NCI-H1092 treated with DMSO at 0.1 percent for 48 hours (cell line): ENCODE data around the gene PARD3.

ENCODE experiments used
- DNase-seq: peaks from one replicate; lab custom pipeline; 2025; lab: John Stamatoyannopoulos, UW

PARD3 gene

DNA sequence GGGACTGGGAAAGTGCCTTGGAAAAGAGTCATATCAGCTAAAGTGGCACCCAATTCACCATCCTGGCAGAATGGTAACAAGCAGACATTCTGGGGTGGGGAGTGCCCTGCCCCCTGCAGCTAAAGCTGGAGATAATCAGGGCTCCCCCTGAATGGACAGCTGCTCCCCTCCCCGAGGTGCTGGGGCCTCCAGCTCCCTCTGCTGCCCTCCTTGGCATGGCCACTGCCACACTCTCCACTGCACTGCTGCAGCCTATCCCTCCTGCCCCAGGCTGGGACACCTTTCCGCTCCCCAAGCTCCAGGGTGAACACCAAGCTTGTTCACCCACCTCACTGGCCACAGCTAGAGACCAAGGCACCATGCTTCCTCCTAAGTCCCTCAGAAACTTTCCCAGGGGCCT, 9.8 kb upstream of the PARD3 start:
- no peak for DNase-seq

DNA sequence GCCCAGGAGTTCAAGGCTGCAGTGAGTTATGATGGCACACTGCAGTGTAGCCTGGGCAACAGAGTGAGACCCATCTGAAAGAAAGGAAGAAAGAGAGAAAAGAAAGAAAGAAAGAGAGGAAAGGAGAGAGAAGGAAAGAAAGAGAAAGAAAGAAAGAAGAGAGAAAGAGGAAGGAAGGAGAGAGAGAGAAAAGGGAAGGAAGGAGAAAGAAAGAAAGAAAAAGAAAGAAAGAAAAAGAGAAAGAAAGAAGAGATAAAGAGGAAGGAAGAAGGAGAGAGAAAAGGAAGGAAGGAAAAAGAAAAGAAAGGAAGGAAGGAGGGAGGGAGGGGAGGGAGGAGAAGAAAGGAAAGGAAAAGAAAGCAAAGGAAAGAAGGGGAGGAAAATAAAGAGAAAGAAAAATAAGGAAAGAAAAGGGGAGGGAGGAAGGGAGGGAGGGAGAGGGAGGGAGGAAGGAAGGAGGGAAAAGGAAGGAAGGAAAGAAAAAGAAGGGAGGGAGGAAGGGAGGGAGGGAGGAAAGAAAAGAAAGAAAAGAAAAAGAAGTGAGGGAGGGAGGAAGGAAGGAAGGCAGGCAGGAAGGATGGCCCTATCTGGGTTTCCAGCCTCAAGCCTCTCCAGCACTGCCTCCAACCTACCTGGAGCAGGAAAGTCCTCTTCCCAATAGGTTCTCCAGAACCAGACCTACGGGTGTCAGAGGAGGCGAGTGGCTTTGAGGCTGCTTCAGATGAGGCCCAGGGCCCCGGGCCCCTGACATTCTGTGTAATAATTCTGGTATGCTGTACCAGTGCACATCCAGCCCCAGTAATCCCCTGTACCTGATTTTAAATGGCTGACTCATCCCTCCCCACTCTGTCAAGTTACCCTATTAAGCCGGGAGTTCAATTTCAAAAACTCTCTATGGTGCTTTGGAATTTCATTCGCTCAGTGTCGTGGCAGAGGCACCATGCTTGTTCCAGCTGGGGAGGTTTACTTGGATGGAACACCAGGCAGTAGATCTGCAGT, 6.8 kb upstream of the PARD3 start:
- no peak for DNase-seq

DNA sequence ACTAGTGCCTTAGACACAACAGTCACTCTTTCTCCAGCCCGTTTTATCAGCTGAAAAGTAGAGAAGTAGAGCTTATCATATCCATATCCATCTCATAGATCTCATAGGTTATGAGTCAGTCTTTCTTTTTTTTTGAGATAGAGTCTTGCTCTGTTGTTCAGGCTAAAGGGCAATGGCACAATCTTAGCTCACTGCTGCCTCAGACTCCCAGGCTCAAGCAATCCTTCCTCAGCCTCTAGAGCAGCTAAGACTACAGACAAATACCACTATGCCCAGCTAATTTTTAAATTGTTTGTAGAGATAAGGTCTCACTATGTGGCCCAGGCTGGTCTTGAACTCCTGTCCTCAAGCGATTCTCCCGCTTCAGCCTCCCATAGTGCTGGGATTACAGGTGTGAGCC, 2.5 kb upstream of the PARD3 start:
- no peak for DNase-seq

DNA sequence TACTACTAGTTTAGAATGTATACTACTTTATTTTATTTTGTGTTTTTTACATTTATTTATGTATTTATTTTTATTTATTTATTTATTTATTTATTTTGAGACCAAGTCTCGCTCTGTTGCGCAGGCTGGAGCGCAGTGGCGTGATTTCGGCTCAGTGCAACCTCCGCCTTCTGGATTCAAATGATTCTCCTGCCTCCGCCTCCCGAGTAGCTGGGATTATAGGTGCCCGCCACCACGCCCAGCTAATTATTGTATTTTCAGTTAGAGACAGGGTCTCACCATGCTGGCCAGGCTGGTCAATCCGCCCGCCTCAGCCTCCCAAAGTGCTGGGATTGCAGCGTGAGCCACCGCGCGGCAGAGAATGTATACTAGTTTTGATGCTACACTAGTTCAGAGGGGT, 2.0 kb upstream of the PARD3 start:
- no peak for DNase-seq

DNA sequence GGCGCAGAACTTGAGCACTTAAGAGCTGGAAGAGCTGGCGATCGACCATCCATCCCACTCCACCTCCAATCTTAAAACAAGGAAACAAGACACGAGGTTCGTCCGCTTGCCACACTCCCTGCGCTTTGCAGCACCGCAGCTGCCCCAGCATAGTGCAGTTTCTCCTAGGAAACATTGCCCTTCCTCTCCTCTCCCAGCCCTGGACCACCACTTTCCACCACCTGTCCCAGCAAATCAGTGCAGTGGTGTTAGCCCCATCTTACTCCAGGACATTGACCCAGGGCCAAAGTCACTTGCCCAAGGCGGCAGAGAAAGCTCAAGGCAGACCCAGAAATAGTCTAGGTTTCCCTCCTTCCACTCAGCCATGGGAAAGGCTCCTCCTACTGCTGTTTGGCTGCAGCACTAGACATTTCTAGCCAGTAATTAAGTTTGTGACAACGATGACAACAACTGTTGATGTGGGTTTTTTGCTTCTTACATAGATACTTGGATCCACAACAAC, 1.5 kb upstream of the PARD3 start:
- no peak for DNase-seq

DNA sequence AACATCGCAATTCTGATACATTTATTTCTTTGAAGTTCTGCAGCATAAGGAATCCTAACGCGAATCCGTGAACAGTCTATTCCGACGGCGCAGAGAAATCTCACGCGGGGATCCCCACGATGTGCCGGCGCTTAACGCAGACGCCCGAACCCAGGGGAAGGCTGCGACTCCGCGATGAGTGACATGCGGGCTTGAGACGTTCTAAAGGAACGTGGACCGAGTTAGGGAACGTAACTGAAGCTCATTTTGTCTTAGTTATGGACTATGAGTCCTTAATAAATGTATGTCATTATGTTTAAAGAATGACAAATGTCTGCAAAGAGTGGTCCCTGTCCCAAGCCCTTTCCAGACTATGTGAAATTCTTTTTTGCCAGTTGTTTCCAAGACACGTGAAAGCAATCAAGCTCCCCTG, 995 bp upstream of the PARD3 start:
- DNase-seq, result no peak

DNA sequence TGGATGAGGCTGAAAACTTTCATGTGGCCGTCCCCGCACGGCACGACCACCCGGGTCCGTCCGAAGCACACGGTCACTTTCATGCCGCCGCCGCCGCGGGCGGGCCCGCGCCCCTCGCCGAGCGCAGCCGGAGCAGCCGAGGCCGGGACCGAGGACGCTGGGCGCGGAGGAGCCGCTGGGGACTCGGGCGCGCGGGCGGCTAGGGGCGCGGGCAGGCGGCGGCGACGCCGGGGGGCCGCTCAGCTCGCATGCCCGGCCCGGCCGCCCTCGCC, 247 bp downstream of the PARD3 start:
- DNase-seq, result no peak

DNA sequence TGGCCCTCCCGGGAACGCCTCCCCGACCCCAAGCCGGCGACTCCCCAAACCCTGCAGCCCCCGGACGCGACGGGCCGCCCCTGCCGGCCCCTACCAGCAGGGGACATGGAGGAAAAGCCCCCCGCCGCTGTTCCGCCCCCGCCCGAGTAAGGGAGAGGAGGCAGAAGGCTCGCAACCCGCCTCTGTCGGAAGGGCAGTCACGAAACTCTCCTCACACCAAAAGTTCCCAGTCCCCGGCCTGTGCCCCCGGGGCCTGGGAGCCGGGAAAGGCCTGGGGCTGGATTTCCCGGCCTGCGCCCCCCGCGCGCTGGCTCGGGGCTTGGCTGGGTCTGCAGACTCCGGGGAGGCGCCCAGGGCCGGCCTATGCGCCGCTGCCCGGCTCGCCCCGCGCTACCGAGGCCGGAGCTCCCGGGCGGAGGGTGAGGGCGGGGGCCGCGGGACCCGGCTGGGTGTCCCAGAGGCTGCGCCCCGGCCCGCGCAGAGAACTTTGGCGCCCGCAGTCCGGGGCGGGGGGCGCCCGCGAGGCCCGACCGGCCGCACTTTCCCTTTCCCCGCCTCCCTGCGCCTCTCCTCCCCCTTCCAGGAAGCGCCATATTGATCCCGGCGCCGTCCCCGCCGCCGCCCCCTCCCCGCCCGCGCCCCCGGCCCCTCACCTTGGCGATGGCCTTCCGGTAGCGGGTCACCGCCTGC, 728 bp downstream of the PARD3 start:
- DNase-seq, result no peak

DNA sequence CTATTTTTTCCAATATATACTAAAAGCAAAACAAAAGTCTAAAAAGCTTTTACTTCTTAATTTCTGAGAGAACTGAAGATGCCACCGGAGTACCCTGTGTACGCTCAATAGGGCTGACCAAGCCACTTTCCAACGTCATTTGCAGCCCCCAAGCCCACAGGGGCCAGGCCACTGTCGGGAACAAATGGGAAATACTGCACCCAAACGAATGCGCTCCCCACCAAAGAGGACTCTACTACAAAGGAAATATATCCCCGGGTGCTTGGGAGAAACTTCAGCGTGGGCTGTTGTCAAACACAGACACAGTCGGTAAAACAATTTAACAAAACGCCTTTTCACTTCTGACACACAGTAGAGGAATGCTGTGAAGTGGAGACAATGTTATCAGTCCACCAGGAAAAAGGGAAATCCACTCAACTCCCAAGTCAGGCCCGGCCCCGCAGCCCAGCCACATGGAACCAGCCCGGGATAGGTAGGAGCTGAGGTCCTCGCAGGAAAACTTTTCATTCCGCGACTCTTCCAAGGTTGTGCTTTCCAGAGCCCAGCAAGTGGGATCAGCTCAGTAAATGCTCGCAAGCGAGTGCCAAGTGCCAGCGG, 1.4 kb downstream of the PARD3 start:
- DNase-seq, result no peak

DNA sequence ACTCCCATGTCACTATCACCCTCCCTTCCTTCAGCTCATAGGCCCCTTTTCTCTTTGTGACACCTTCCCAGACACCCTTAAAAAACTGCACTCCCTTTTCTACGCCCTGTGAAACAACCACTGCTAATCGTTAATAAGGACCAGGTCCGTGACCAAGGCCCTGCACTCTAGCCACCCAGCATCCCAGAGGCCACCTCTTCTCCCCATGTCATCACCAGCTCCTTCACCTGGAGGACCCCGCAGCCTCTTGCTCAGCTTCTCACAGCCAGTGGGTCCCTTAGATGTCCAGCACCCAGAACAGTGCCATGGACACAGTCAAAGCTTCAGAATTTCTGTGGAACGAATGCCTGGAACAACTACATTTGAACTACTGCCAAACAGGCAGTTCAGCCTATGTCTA, 2.3 kb downstream of the PARD3 start:
- DNase-seq, result no peak

DNA sequence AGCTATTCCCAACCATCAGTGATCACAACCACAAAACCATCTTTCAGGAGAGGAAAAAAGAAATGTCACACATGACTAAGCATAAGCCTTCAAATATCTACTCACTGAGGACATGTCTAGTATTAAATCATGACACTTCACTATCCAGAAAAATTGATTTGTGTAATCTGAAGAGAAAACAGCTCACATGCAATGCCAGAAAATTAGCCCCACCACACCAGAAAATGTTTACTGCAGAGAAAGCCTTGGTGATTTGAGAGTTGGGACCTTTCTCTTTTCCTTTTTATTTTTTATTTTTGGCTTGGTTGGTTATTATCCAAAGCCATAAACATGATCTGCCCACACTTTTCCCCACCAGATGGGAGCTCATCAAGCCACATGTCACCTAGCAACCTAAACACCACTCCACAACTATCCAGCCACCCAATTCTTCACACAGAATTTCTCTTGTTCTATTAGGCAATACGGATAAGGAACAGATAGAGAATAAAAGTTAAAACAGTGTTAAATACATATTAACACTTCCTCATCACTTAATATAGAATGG, 3.1 kb downstream of the PARD3 start:
- DNase-seq, result no peak

DNA sequence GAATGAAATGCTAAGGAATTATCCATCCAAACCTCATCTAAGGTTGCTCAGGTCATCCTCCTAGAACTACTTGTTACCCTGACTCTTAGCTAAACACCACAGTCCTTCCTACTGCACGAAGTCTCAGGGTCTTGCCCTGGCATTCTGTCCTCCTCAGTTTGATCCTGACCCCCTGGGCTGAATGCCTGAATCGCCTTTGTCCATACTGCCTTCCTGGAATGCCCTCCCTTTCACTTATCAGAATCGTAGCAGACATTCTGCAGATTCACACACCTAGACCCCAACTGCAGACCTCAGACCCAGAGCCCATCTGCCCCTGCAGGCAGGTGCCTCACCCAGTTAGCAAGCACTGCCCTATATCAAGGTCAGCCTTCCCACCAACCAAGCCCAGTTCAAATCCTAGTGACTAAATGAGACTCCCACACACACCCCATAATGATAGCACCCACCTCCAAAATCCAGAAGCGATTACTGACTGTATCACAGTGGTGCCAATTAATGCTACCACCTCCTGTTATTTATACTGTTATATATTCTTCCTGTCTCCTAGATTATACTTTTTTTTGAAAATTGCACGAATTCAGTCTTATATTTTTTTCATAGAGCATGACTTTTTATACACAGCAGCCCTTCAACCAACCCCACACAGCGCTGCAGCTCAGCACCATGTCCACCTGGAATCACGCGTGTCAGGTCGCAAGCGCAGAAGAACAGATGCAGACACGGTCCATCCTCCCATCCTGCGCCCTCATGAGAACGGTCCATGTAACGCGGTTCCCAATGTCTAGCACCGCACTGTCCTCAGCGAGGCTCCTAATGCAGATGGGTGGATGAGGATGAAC, 3.7 kb downstream of the PARD3 start:
- no peak for DNase-seq

DNA sequence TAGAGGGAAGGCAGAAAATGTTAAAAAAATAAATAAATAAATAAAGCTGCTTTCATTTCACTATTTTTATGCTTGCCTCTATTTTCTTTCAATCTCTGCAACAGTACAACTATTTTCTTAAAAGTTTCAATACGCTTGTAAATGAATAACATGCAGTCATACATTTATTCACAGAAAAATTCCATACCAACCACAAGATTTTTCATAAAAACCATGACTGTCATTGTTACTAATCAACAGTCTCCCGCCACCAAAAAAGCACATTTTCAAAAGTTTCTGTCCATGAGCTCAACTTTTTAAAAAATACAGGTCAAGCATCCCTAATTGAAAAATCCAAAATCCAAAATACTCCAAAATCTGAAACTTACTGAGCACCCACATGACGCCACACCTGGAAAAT, 5.3 kb downstream of the PARD3 start:
- no peak for DNase-seq

DNA sequence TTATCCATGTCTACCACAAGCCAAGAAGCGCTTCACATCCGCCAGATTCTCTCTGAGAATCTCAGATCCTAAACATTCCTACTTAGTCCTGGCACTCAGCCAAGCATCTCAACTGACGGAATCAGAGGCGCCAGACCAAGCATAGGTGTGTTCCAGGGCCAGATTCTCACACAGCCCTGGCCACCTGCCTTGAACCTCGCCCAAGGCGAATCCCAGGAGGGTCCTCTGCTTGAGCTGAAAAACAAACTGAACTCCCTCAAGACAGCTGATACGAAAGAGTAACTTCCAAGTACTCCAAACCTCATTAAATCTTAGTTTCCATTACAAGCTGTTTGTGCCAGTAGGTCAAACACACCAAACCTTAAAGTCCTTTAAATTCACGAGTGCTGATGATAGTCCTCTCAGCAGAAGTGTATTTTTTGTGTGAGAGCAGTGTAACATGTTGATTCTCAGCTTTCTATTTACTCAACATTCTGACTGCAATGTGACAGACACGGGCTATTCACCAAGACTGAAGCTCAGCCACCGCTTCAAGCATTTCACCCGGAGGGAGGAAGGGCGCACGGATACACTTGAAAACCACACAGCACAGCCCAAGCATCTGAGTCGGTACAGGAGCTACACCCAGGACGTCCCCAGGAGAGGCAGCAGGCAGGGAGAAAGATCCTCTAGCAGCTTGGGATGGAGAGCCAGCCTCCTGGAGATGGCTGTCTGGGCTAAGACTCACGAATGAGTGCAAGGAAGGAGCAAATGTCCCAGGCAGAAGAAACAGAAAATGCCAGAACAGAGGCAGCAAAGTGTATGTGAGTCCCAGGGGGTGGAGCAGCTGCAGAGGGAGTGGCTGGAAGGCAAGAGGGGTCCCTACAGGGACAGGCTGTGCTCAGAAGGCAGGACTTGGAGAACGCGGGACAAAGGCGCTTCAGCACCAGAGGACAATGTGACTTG, 6.0 kb downstream of the PARD3 start:
- peak; percentile 35 for DNase-seq

DNA sequence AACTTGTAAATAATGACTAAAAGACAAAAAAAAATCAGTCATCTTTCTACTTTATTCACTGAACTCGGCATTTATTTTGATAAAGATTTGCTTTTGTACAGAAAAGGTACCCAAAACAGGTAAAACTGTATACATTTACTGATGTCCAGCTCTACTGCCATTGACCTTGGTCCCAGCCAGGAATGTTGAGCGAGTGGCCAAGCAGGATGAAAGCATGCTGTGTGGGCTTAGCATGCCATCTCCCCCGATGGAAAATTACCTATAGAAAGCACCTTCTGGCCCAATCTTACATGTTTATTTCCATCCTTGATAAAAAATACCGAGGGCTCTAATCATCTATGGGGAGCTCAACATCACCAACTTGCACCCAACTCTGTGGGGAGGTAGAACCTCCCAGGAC, 6.8 kb downstream of the PARD3 start:
- no peak for DNase-seq

DNA sequence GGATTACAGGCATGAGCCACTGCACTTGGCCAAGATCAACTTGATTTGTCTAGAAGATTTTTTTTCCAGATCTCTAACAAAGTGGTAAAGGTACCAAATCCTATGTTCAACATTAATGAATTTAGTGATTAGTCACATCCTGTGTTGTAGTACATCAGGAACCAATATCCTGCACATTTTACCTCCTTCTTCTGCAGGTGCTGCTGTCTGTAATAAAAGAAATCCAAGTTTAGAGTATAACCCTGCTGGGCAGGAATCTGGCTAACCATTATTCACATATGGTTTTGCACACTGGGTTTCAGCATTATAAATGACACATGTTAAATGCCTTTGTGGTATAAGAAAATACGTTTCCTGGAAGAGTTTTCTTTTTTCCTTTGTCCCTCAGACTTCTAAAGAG, 10.8 kb downstream of the PARD3 start:
- no peak for DNase-seq

DNA sequence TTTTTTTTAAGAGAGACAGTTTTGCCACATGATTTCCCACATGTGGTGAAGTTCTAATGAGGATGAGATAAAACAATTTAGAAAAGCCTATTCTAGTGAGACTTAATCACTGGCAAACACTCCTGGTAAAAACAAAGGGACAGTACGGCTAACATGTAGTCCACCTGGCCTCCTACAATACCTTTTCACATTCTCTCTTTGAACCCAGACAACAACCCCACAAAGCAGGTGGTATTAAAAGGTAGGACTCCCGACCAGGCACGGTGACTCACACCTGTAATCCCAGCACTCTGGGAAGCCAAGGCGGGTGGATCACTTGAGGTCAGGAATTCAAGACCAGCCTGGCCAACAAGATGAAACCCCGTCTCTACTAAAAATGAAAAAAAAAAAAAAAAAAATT, 12.4 kb downstream of the PARD3 start:
- DNase-seq, result no peak

DNA sequence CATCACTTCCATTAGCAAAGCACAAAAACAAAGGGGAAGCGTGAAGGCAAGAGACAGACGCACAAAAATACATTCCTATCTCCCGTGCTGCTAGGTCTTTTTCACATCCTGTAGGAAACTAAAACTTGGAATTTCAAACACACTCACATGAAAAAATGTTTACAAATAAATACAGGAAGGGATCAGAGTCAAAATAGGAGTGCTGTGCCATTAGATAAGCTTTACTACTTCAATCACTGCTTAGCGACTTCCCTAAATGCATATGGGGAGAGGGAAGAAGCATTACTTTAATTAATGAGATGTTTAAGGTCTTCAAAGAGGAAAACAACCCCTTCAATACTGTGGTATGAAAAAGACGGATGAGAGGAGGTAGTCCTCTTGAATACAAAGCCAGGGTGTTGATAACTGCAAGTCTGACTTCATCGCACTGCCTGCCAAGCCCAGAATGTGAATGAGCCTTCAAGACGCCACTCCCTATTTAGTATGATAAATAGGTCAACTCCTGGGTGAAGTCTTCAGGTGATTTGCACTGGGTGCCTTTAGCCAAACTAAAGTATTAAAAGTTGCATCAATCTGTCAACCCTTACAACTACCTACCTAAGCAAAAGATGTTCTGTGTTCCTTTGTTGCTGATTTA, 13.9 kb downstream of the PARD3 start:
- DNase-seq, result no peak

DNA sequence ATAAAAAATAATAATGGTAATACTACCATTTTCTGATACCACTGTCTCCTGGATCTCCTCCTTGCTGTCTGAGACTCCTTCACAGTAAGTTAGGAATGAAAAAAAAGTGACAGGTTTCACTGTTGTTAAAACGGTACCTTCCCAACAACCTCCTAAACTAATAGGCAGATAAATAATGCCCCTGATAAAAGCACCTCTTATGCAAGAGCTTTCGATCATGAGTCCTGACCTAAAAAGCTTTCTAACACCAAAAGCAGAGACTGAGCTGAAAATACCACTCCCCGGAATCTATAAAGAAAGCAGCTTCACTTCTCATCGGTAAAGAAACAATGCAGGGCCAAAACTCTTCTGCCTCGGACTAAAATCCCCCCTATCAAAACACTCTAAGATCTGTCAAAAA, 14.5 kb downstream of the PARD3 start:
- DNase-seq, result no peak

DNA sequence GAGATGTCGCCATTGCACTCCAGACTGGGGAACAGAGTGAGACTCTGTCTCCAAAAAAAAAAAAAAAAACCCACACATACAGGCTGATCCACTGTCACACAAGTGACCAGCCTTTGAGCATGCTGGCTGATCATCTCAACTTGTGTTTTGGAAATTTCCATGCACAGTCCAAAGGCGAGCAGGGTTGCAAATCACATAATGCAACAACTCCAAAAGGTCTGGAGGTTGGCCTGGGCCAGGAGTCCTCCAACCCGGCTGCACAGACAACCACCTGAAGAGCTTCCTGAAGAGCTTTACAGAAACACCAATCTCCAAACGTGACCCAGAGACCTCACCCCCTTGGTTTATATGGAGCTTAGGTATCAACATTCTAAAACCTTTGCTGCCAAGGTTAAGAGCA, 16.4 kb downstream of the PARD3 start:
- no peak for DNase-seq
